T-cell (primary cell): Measurements from ENCODE around the gene SELENON. TPM values are rescaled to one million over a fixed set of nuclear protein-coding genes. Genes with fewer than 3 reads are reported as not detected.
A peak's percentile ranks its signal among the peaks of the same experiment; 100 is the strongest.

Experiments used
- ATAC-seq, 4 experiments: fragments of 200-7000 bp in 3 of 4; fragments of 150-1000 bp in 1 of 4; cut with Tn5 transposase; replicated peaks in 1 of 4; 1 replicate in 3 of 4; 2 replicates in 1 of 4; pipeline ENCODE4 v1.10.0; 2021; ENCODE audit warnings: moderate library complexity in 3 of 4, mild to moderate bottlenecking in 2 of 4, moderate number of reproducible peaks in 1 of 4
- CTCF ChIA-PET, 2 donors: fragments of 300-600 bp; sonication (Branson Sonifier 250); formaldehyde crosslinking; loops; one replicate each; lab custom pipeline; 2022; ENCODE audit warnings: antibody characterized with exemption in 2 of 2; lab: Charles Lee
- POLR2A ChIA-PET, 2 donors: fragments of 300-600 bp; sonication (Branson Sonifier 250); formaldehyde crosslinking; loops; one replicate each; lab custom pipeline; 2022; ENCODE audit warnings: antibody characterized with exemption in 2 of 2; lab: Charles Lee
- DNase-seq, 35 experiments: peaks; one replicate each; pipeline versions ENCODE4 v3.0.0 to v3.0.0-alpha.2; 2013 to 2023
- H3K27ac ChIP-seq: one replicate; pipeline ENCODE4 v1.5.1; 2013; ENCODE audit warnings: low read length
- H3K27me3 ChIP-seq, 2 experiments: replicated peaks in 1 of 2; 1 replicate in 1 of 2; 2 replicates in 1 of 2; pipeline versions ENCODE4 v1.6.1 to v1.7.0; 2013; ENCODE audit warnings: low read length in 1 of 2, mixed read lengths in 1 of 2; ENCODE audit not compliant: control insufficient read depth in 2 of 2, insufficient read depth in 2 of 2; ENCODE audit errors: extremely low read depth in 1 of 2
- H3K36me3 ChIP-seq, 2 donors: 1 replicate in 1 of 2; 2 replicates in 1 of 2; pipeline versions ENCODE4 v1.6.1 to v1.7.0; 2013; ENCODE audit warnings: low read length in 1 of 2; ENCODE audit not compliant: control insufficient read depth in 2 of 2, insufficient read depth in 1 of 2; ENCODE audit errors: extremely low read depth in 1 of 2
- H3K4me1 ChIP-seq, 2 experiments: 1 replicate in 1 of 2; 2 replicates in 1 of 2; pipeline versions ENCODE4 v1.6.1 to v1.7.0; 2013; ENCODE audit warnings: low read length in 2 of 2, mixed read lengths in 1 of 2; ENCODE audit not compliant: insufficient read depth in 2 of 2, control insufficient read depth in 1 of 2; ENCODE audit errors: extremely low read depth in 1 of 2
- H3K4me3 ChIP-seq, 2 donors: 1 replicate in 1 of 2; 2 replicates in 1 of 2; pipeline versions ENCODE4 v1.5.1 to v1.7.0; 2013; ENCODE audit warnings: mild to moderate bottlenecking in 2 of 2, low read length in 1 of 2, moderate library complexity in 1 of 2; ENCODE audit not compliant: control insufficient read depth in 1 of 2; ENCODE audit errors: extremely low read depth in 1 of 2
- H3K9me3 ChIP-seq: 2 replicates; pipeline ENCODE4 v1.7.0; 2013
- H3K27ac Mint-ChIP-seq, 2 donors: one replicate each; pipeline ENCODE4 v1.8.0; 2020 to 2021; ENCODE audit warnings: mild to moderate bottlenecking in 2 of 2, mixed read lengths in 2 of 2
- H3K27me3 Mint-ChIP-seq, 2 donors: one replicate each; pipeline ENCODE4 v1.8.0; 2021 to 2022; ENCODE audit warnings: mixed read lengths in 2 of 2
- H3K36me3 Mint-ChIP-seq: one replicate; pipeline ENCODE4 v1.8.0; 2021; ENCODE audit warnings: mixed read lengths
- H3K4me1 Mint-ChIP-seq, 3 donors: one replicate each; pipeline ENCODE4 v1.8.0; 2020 to 2022; ENCODE audit warnings: mixed read lengths in 3 of 3, mild to moderate bottlenecking in 1 of 3
- H3K4me3 Mint-ChIP-seq, 3 donors: one replicate each; pipeline ENCODE4 v1.8.0; 2020 to 2022; ENCODE audit warnings: mild to moderate bottlenecking in 3 of 3, mixed read lengths in 3 of 3, moderate library complexity in 3 of 3
- H3K9me3 Mint-ChIP-seq, 3 donors: one replicate each; pipeline ENCODE4 v1.8.0; 2020 to 2022; ENCODE audit warnings: mixed read lengths in 3 of 3
- WGBS: methylation state at CpG from one replicate; pipeline ENCODE4 v1.1.5; 2013; ENCODE audit warnings: missing lambda C conversion rate; ENCODE audit not compliant: insufficient coverage; 5-methylcytosine and 5-hydroxymethylcytosine counted together
- total RNA-seq, 35 experiments: library from RNA in 6 of 35; stranded (reverse) in 6 of 35; fragments of 120-200 nt in 1 of 35; gene quantifications; one replicate each; pipeline versions ENCODE4 v1.2.1 to v1.2.4 and lab custom pipeline; 2013 to 2026

SELENON gene
- total RNA-seq, 5 donors from 2014 or later (not counting 1 experiment from before 2014, with no cell fraction given) = 22.4 to 28.9 (median 25.9) TPM

GRCh38 chr1:25809283-25809926, 9.4 kb downstream of the SELENON start:
- Mint-ChIP-seq H3K4me1 (peaks cover 10 to 15% (median 11%) of the 10 kb centered on the region in 3 donors), H3K36me3 (peaks cover 18% of the 10 kb centered on the region), H3K27ac (peak overlapping the region in 1 of 2 donors; percentile 34), H3K4me3 (no peak overlapping the region), H3K27me3 (no peaks in the 10 kb centered on the region), H3K9me3 (no peaks in the 10 kb centered on the region)
- DNase-seq (no peak), ATAC-seq (no peak)
- CTCF ChIA-PET = interaction anchor here (0.6 to 1.7 kb wide), 5 partner anchors 191 to 305 kb away, joined by 3 to 9 read pairs (median 5); no protein-coding TSS in a partner anchor
- Histone ChIP-seq H3K9me3 (no peaks in the 10 kb centered on the region), H3K27me3 (no peaks in the 10 kb centered on the region), H3K4me1 (peaks cover 0 to 8% of the 10 kb centered on the region in 2 experiments), H3K36me3 (peaks cover 32 to 45% of the 10 kb centered on the region in 2 donors), H3K4me3 (no peak overlapping the region), H3K27ac (no peak overlapping the region)
- POLR2A ChIA-PET = no interaction called here
- WGBS = 80% methylated on average over 13 of the region's 18 CpGs

- CTCF ChIA-PET = interaction anchor here (0.6 to 1.7 kb wide), 5 partner anchors 191 to 306 kb away, joined by 3 to 9 read pairs (median 5); no protein-coding TSS in a partner anchor
- peaks cover 0 to 8% of the 10 kb centered on the region in 2 experiments for H3K4me1 ChIP-seq
- no peak for DNase-seq
Measured at GRCh38 chr1:25809929-25810328, 9.9 kb downstream of the SELENON start.

GRCh38 chr1:25810341-25811299, 10.6 kb downstream of the SELENON start:
- ChIA-PET POLR2A (no interaction called here), CTCF (interaction anchor here (0.8 to 1.7 kb wide), 4 partner anchors 192 to 306 kb away, joined by 3 to 9 read pairs (median 6); no protein-coding TSS in a partner anchor)
- Mint-ChIP-seq H3K9me3 (no peaks in the 10 kb centered on the region), H3K27me3 (no peaks in the 10 kb centered on the region), H3K27ac (peak overlapping the region in 1 of 2 donors; percentile 39), H3K4me1 (peaks cover 10 to 11% (median 11%) of the 10 kb centered on the region in 3 donors), H3K4me3 (no peak overlapping the region), H3K36me3 (peaks cover 21% of the 10 kb centered on the region)
- DNase-seq = peak; percentile 42 to 87 (median 73)
- 31% methylated on average over 17 of the region's 21 CpGs for WGBS
- no peak overlapping the region for H3K4me3 ChIP-seq
- H3K4me1 ChIP-seq = peaks cover 0 to 8% of the 10 kb centered on the region in 2 experiments
- no peaks in the 10 kb centered on the region for H3K27me3 ChIP-seq
- H3K9me3 ChIP-seq = no peaks in the 10 kb centered on the region
- peaks cover 34 to 39% of the 10 kb centered on the region in 2 donors for H3K36me3 ChIP-seq
- no peak overlapping the region for H3K27ac ChIP-seq
- ATAC-seq = peak; percentile 82 to 90 (median 86)

More at GRCh38 chr1:25809929-25810328, 9.9 kb downstream of the SELENON start:
- H3K4me1 Mint-ChIP-seq = peaks cover 10 to 11% (median 11%) of the 10 kb centered on the region in 3 donors
- 90% methylated on average over 7 of the region's 7 CpGs for WGBS
- H3K27ac Mint-ChIP-seq = no peak overlapping the region
- H3K27ac ChIP-seq = no peak overlapping the region
- ATAC-seq = no peak
- H3K9me3 ChIP-seq = no peaks in the 10 kb centered on the region
- peaks cover 35 to 45% of the 10 kb centered on the region in 2 donors for H3K36me3 ChIP-seq
- no peak overlapping the region for H3K4me3 ChIP-seq
- POLR2A ChIA-PET = no interaction called here
- no peak overlapping the region for H3K4me3 Mint-ChIP-seq
- H3K27me3 Mint-ChIP-seq = no peaks in the 10 kb centered on the region
- no peaks in the 10 kb centered on the region for H3K9me3 Mint-ChIP-seq
- peaks cover 21% of the 10 kb centered on the region for H3K36me3 Mint-ChIP-seq
- H3K27me3 ChIP-seq = no peaks in the 10 kb centered on the region

- Mint-ChIP-seq H3K4me3 (no peak overlapping the region), H3K4me1 (peaks cover 8 to 10% (median 9%) of the 10 kb centered on the region in 3 donors), H3K27ac (no peak overlapping the region), H3K9me3 (no peaks in the 10 kb centered on the region), H3K36me3 (peaks cover 12% of the 10 kb centered on the region), H3K27me3 (no peaks in the 10 kb centered on the region)
- Histone ChIP-seq H3K4me1 (peaks cover 0 to 12% of the 10 kb centered on the region in 2 experiments), H3K36me3 (peaks cover 31 to 34% of the 10 kb centered on the region in 2 donors), H3K9me3 (no peaks in the 10 kb centered on the region), H3K27me3 (no peaks in the 10 kb centered on the region), H3K27ac (no peak overlapping the region), H3K4me3 (no peak overlapping the region)
- DNase-seq = no peak
- no peak for ATAC-seq
- WGBS = 90% methylated on average over 10 of the region's 13 CpGs
- POLR2A ChIA-PET = interaction anchor here in 1 of 2 donors (0.5 kb wide), 1 partner anchor 229 kb away, joined by 11 read pairs; no protein-coding TSS in a partner anchor
- CTCF ChIA-PET = interaction anchor here in 1 of 2 donors (0.6 to 0.9 kb wide), 2 partner anchors 9 to 21 kb away, joined by 3 read pairs; no protein-coding TSS in a partner anchor
Measured at GRCh38 chr1:25811384-25812082, 11.5 kb downstream of the SELENON start.

- Mint-ChIP-seq H3K36me3 (peaks cover 12% of the 10 kb centered on the region), H3K27me3 (no peaks in the 10 kb centered on the region), H3K27ac (no peak overlapping the region), H3K4me3 (no peak overlapping the region), H3K9me3 (no peaks in the 10 kb centered on the region), H3K4me1 (peaks cover 12 to 21% (median 14%) of the 10 kb centered on the region in 3 donors)
- no peak overlapping the region for H3K4me3 ChIP-seq
- 65% methylated on average over 8 of the region's 11 CpGs for WGBS
- H3K4me1 ChIP-seq = peaks cover 3 to 25% of the 10 kb centered on the region in 2 experiments
- no peaks in the 10 kb centered on the region for H3K9me3 ChIP-seq
- POLR2A ChIA-PET = interaction anchor here in 1 of 2 donors (0.5 kb wide), 1 partner anchor 196 kb away, joined by 5 read pairs; the partner anchor contains the start of gene MAN1C1
- H3K36me3 ChIP-seq = peaks cover 23 to 29% of the 10 kb centered on the region in 2 donors
- H3K27me3 ChIP-seq = no peaks in the 10 kb centered on the region
- H3K27ac ChIP-seq = no peak overlapping the region
- CTCF ChIA-PET = interaction anchor here (0.5 to 0.6 kb wide), 2 partner anchors 64 to 247 kb away, joined by 3 read pairs; no protein-coding TSS in a partner anchor
- DNase-seq (no peak), ATAC-seq (no peak)
Measured at GRCh38 chr1:25813071-25813733, 13.2 kb downstream of the SELENON start.
